Parathyroid adenoma (tissue), 2 donors: Measurements from ENCODE around the gene PEF1.

Experiments
- H2AFZ ChIP-seq: fragments of 300-600 bp; sonication (generic); one replicate; pipeline ENCODE4 v1.7.0; 2017; ENCODE audit warnings: antibody characterized with exemption, mild to moderate bottlenecking
- H3K27ac ChIP-seq: fragments of 300-600 bp; sonication (generic); one replicate; pipeline ENCODE4 v1.7.0; 2017
- H3K27me3 ChIP-seq: fragments of 300-600 bp; sonication (generic); one replicate; pipeline ENCODE4 v1.7.0; 2017; ENCODE audit warnings: low read length; ENCODE audit not compliant: control insufficient read depth, insufficient read depth
- H3K36me3 ChIP-seq: fragments of 300-600 bp; sonication (generic); one replicate; pipeline ENCODE4 v1.7.0; 2017; ENCODE audit warnings: low read length; ENCODE audit not compliant: control insufficient read depth, insufficient read depth
- H3K4me1 ChIP-seq: fragments of 300-600 bp; sonication (generic); one replicate; pipeline ENCODE4 v1.7.0; 2017; ENCODE audit warnings: control low read depth
- H3K4me2 ChIP-seq: fragments of 300-600 bp; sonication (generic); one replicate; pipeline ENCODE4 v1.7.0; 2017; ENCODE audit warnings: low read length
- H3K4me3 ChIP-seq: fragments of 300-600 bp; sonication (generic); one replicate; pipeline ENCODE4 v1.7.0; 2017; ENCODE audit warnings: low read depth, low read length
- H3K79me2 ChIP-seq: fragments of 300-600 bp; sonication (generic); one replicate; pipeline ENCODE4 v1.7.0; 2017; ENCODE audit warnings: control low read depth
- H3K9ac ChIP-seq: fragments of 300-600 bp; sonication (generic); one replicate; pipeline ENCODE4 v1.7.0; 2017; ENCODE audit warnings: mild to moderate bottlenecking
- H3K9me3 ChIP-seq: fragments of 300-600 bp; sonication (generic); one replicate; pipeline ENCODE4 v1.7.0; 2017; ENCODE audit warnings: low read length; ENCODE audit not compliant: control insufficient read depth
- CTCF ChIP-seq: fragments of 300-600 bp; sonication (generic); IDR thresholded peaks from one replicate; pipeline ENCODE4 v1.7.0; 2017; ENCODE audit warnings: antibody characterized with exemption, mild to moderate bottlenecking
- donor health status: primary hyperparathyroidism.

Gene PEF1

GRCh38 chr1:31586376-31587327 is 58.0 kb downstream of the PEF1 start:
- no peaks in the 10 kb centered on the region for H3K9me3 ChIP-seq
- no peak overlapping the region for H2AFZ ChIP-seq
- TF ChIP-seq CTCF, result no peak
- no peaks in the 10 kb centered on the region for H3K36me3 ChIP-seq
- H3K4me2 ChIP-seq, result no peak overlapping the region
- H3K9ac ChIP-seq, result no peak overlapping the region
- no peaks in the 10 kb centered on the region for H3K4me1 ChIP-seq
- H3K79me2 ChIP-seq, result no peaks in the 10 kb centered on the region
- no peaks in the 10 kb centered on the region for H3K27me3 ChIP-seq
- no peak overlapping the region for H3K4me3 ChIP-seq
- H3K27ac ChIP-seq, result no peak overlapping the region

DNA sequence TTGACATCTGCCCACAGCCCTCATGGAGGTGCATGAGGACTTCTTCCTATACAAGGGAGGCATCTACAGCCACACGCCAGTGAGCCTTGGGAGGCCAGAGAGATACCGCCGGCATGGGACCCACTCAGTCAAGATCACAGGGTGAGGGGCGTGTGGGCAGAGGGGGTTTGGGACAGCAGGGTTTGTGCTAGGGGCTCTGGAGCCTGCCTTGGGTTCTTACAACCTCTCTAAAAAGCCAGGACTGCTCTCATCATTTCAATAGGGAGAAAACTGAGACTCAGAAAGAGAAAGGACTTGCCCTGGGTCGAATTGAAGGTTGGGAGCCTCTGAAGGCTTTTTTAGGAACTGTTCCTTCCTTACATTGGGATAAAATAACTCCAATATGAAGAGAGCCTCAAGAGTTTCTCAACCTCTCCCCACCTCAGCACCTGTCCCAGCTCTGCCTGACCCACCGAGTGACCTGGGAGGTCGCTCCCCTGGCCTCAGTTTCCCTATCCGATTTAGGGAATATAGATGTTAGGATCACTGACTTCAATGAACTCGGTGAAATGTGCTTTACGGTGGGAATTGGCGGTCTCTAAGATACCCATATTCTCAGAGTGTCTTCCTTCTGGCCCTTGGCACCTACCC is 58.8 kb downstream of the PEF1 start:
- no peaks in the 10 kb centered on the region for H3K27me3 ChIP-seq
- no peak overlapping the region for H3K4me3 ChIP-seq
- no peak overlapping the region for H3K9ac ChIP-seq
- H3K79me2 ChIP-seq, result no peaks in the 10 kb centered on the region
- H3K4me1 ChIP-seq, result no peaks in the 10 kb centered on the region
- no peak overlapping the region for H3K27ac ChIP-seq
- no peak overlapping the region for H2AFZ ChIP-seq
- no peak for TF ChIP-seq CTCF
- H3K9me3 ChIP-seq, result no peaks in the 10 kb centered on the region
- H3K4me2 ChIP-seq, result no peak overlapping the region
- H3K36me3 ChIP-seq, result no peaks in the 10 kb centered on the region

DNA sequence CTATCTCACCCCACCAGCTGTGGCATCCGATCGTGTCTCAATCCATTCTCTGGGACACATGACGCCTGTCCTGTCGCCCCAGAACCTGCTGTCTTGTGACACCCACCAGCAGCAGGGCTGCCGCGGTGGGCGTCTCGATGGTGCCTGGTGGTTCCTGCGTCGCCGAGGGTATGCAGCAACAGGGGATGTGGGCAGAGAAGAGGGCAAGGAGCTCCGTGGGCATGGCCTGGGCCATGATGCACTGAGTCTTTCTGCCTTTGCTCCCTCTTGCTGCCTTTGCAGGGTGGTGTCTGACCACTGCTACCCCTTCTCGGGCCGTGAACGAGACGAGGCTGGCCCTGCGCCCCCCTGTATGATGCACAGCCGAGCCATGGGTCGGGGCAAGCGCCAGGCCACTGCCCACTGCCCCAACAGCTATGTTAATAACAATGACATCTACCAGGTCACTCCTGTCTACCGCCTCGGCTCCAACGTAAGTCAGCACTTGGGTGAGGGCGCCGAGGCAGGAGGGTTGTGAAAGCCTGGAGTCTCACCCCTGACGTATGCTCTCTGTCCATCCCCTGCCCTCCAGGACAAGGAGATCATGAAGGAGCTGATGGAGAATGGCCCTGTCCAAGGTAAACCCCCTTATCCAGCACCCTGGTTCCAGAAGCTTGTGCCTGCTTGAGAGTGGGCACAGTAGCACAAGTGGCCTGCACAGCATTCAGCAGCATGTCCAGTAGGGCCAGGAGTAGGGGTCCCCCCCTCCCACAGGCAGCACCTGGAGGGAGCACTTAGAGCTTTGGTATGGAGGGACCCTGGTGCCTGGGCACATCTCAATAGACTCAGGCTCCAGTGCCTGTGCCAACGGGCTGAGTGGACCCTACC is 59.6 kb downstream of the PEF1 start:
- Histone ChIP-seq H2AFZ (no peak overlapping the region), H3K4me3 (no peak overlapping the region), H3K4me1 (no peaks in the 10 kb centered on the region), H3K27ac (no peak overlapping the region), H3K79me2 (no peaks in the 10 kb centered on the region), H3K27me3 (no peaks in the 10 kb centered on the region), H3K9ac (no peak overlapping the region), H3K9me3 (no peaks in the 10 kb centered on the region), H3K4me2 (no peak overlapping the region), H3K36me3 (no peaks in the 10 kb centered on the region)
- no peak for TF ChIP-seq CTCF

GRCh38 chr1:31583995-31584868 is 60.4 kb downstream of the PEF1 start:
- H3K27ac ChIP-seq, result peak overlapping the region; percentile 54
- H3K79me2 ChIP-seq, result no peaks in the 10 kb centered on the region
- H3K9me3 ChIP-seq, result no peaks in the 10 kb centered on the region
- no peak overlapping the region for H3K9ac ChIP-seq
- no peak for TF ChIP-seq CTCF
- no peak overlapping the region for H2AFZ ChIP-seq
- H3K4me3 ChIP-seq, result no peak overlapping the region
- H3K4me1 ChIP-seq, result no peaks in the 10 kb centered on the region
- H3K36me3 ChIP-seq, result no peaks in the 10 kb centered on the region
- peak overlapping the region; percentile 15 for H3K4me2 ChIP-seq
- no peaks in the 10 kb centered on the region for H3K27me3 ChIP-seq
